Progenitor cell of endocrine pancreas (in vitro differentiated cells): ENCODE data around the gene IARS2. TPM values are rescaled to one million over a fixed set of nuclear protein-coding genes. Genes with fewer than 3 reads are reported as not detected.
"Not testable (repeated sequence)": the region's sequence is repeated elsewhere in the genome, so short reads cannot be mapped to it uniquely, and the experiment has no call there.

Experiments
- DNase-seq: peaks from one replicate; pipeline ENCODE4 v3.0.0; 2021; ENCODE audit warnings: low spot score; ENCODE audit not compliant: unreplicated experiment
- H3K27ac Mint-ChIP-seq: 2 replicates; pipeline ENCODE4 v1.8.0; 2021; ENCODE audit warnings: mild to moderate bottlenecking, moderate library complexity, mixed read lengths
- H3K27me3 Mint-ChIP-seq: 2 replicates; pipeline ENCODE4 v1.8.0; 2021; ENCODE audit warnings: mixed read lengths
- H3K36me3 Mint-ChIP-seq: 2 replicates; pipeline ENCODE4 v1.8.0; 2022; ENCODE audit warnings: mixed read lengths; ENCODE audit not compliant: insufficient read depth
- H3K4me1 Mint-ChIP-seq: 2 replicates; pipeline ENCODE4 v1.8.0; 2021; ENCODE audit warnings: low read depth, mixed read lengths
- H3K4me3 Mint-ChIP-seq: 2 replicates; pipeline ENCODE4 v1.8.0; 2021; ENCODE audit warnings: low read depth, mild to moderate bottlenecking, moderate library complexity, mixed read lengths
- H3K9me3 Mint-ChIP-seq: 2 replicates; pipeline ENCODE4 v1.8.0; 2021; ENCODE audit warnings: low read depth, mixed read lengths
- CTCF ChIP-seq: fragments of 200-600 bp; sonication (generic); IDR thresholded peaks from one replicate; pipeline ENCODE4 v1.5.0; 2021; ENCODE audit warnings: antibody characterized with exemption, mild to moderate bottlenecking; ENCODE audit not compliant: unreplicated experiment
- total RNA-seq: library from RNA; stranded (reverse); gene quantifications from 2 replicates; pipeline ENCODE4 v1.2.1, GENCODE V29; 2021

Gene IARS2
- total RNA-seq, 1 donor from 2014 or later, result 60.7 TPM

GRCh38 chr1:220077887-220078286, 16.0 kb upstream of the IARS2 start:
- Mint-ChIP-seq H3K9me3 (no peaks in the 10 kb centered on the region), H3K27ac (no peak overlapping the region), H3K27me3 (no peaks in the 10 kb centered on the region), H3K36me3 (peaks cover 15% of the 10 kb centered on the region), H3K4me3 (no peak overlapping the region), H3K4me1 (no peaks in the 10 kb centered on the region)
- no peak for TF ChIP-seq CTCF
- DNase-seq, result no peak

GRCh38 chr1:220084460-220084859, 9.5 kb upstream of the IARS2 start:
- H3K36me3 Mint-ChIP-seq, result peaks cover 17% of the 10 kb centered on the region
- no peak overlapping the region for H3K27ac Mint-ChIP-seq
- no peak overlapping the region for H3K4me3 Mint-ChIP-seq
- TF ChIP-seq CTCF, result no peak
- no peak for DNase-seq
- no peaks in the 10 kb centered on the region for H3K27me3 Mint-ChIP-seq
- H3K9me3 Mint-ChIP-seq, result no peaks in the 10 kb centered on the region
- H3K4me1 Mint-ChIP-seq, result no peaks in the 10 kb centered on the region

- H3K4me3 Mint-ChIP-seq, DNase-seq, H3K27ac Mint-ChIP-seq, H3K27me3 Mint-ChIP-seq, H3K9me3 Mint-ChIP-seq, H3K4me1 Mint-ChIP-seq: not testable (repeated sequence)
- peak; percentile 42 for TF ChIP-seq CTCF
- peaks cover 11% of the 10 kb centered on the region for H3K36me3 Mint-ChIP-seq
These were observed 7.7 kb upstream of the IARS2 start for GRCh38 chr1:220086261-220086686.

DNA sequence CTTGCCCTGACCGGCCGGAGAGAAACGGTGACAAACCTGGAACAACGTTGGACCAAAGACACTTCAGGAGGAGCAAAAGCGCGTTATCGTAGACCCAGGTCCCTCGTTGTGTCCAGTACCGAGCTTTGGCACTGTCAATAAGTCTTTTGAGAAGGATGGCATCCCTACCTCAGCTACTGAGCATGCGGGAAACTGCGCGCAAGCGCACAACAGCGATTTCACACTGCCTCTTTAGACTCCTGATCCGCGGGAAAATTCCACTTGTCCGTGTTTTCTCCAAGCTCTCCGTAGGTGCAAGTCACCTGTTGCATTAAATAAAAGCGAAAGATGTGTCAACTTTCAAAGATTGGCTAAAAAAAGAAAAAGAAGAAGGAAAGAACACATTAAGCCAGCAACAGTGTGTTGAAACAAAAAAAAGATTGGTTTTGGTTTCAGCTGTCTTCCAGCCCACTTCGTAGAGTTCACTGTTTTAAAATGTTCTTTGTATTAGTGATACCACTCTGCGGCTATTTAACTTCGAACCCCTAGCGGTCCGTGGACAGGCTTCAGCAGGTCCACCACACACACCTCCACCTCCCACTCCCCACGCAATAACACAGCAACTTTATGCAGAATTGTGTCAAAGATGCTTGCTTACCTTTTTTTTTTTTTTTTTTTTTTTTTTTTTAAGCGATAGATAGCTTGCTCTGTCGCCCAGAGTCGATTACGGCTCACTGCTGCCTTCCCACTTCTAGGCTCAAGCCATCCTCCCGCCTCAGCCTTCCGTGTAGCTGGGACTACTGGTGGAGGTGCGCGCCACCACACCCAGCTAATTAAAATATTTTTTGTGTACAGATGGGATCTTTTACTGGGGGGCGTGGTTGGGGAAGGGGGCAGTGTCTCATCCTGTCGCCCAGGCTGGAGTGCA, 4.0 kb upstream of the IARS2 start, which contains the start of gene BPNT1:
TSS of gene BPNT1 (minus strand) at position 139 of the 907 bp plus-strand sequence. CDS start 9,942 bp downstream, outside the sequence.
- no peaks in the 10 kb centered on the region for H3K27me3 Mint-ChIP-seq
- H3K9me3 Mint-ChIP-seq, result no peaks in the 10 kb centered on the region
- peak within 1 kb of the TSS; percentile 91 for H3K27ac Mint-ChIP-seq
- no peaks in the 10 kb centered on the region for H3K4me1 Mint-ChIP-seq
- TF ChIP-seq CTCF, result peak; percentile 40
- H3K36me3 Mint-ChIP-seq, result no peaks in the 10 kb centered on the region
- DNase-seq, result peak; percentile 92
- peak within 1 kb of the TSS; percentile 84 for H3K4me3 Mint-ChIP-seq

GRCh38 chr1:220092694-220093093, 1.2 kb upstream of the IARS2 start:
- Mint-ChIP-seq H3K27me3 (no peaks in the 10 kb centered on the region), H3K36me3 (peaks cover 12% of the 10 kb centered on the region), H3K27ac (no peak overlapping the region), H3K4me3 (no peak overlapping the region), H3K4me1 (peaks cover 6% of the 10 kb centered on the region), H3K9me3 (no peaks in the 10 kb centered on the region)
- DNase-seq, result no peak
- TF ChIP-seq CTCF, result no peak
